Fibroblast of villous mesenchyme (primary cell): ENCODE measurements around the gene GTF2IRD1. TPM values are rescaled to one million over a fixed set of nuclear protein-coding genes. Genes with fewer than 3 reads are reported as not detected.
"Not testable (repeated sequence)": the region's sequence is repeated elsewhere in the genome, so short reads cannot be mapped to it uniquely, and the experiment has no call there.

Experiments
- DNase-seq: peaks from one replicate; pipeline ENCODE4 v3.0.0-alpha.2; 2010; ENCODE audit warnings: low read depth
- H3K4me3 ChIP-seq: 2 replicates; pipeline ENCODE4 v1.5.1; 2011; ENCODE audit warnings: low read depth, mild to moderate bottlenecking, low read length
- total RNA-seq: library from RNA; depleted of rRNA; stranded (reverse); fragments of >200 nt; gene quantifications from 2 replicates; pipeline ENCODE4 v1.2.3, GENCODE V29; 2012
- TF ChIP-seq, protein P1 (sequence below): IDR thresholded peaks from 2 replicates; pipeline ENCODE4 v1.5.1; 2012; ENCODE audit warnings: low read depth, mild to moderate bottlenecking, low read length; ENCODE audit not compliant: insufficient read depth

Gene GTF2IRD1
- total RNA-seq, 1 donor, result 13.4 TPM

DNA sequence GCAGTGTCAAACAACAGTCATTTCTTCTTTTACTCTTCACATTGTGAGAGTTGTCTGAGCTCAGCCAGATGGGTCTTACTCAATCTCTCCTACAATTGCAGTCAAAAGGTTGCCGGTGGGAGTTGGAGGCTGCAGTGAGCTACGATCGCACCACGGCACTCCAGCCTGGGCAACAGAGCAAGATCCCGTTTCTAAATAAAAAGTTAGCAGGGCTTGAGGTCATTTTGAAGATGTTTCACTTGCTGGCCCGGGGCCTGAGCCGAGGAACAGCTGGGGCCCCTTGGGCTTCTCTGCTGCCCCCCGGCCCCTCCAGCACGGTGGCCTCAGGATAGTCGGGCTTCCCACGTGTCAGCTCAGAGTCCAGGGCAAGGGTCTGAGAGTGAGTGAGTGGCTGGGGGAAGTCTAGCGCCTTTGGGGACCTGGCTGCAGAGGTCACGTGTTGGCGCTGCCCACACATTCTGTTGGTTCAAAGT, 40.4 kb downstream of the GTF2IRD1 start:
- no peak overlapping the region for H3K4me3 ChIP-seq
- TF ChIP-seq, protein P1, sequence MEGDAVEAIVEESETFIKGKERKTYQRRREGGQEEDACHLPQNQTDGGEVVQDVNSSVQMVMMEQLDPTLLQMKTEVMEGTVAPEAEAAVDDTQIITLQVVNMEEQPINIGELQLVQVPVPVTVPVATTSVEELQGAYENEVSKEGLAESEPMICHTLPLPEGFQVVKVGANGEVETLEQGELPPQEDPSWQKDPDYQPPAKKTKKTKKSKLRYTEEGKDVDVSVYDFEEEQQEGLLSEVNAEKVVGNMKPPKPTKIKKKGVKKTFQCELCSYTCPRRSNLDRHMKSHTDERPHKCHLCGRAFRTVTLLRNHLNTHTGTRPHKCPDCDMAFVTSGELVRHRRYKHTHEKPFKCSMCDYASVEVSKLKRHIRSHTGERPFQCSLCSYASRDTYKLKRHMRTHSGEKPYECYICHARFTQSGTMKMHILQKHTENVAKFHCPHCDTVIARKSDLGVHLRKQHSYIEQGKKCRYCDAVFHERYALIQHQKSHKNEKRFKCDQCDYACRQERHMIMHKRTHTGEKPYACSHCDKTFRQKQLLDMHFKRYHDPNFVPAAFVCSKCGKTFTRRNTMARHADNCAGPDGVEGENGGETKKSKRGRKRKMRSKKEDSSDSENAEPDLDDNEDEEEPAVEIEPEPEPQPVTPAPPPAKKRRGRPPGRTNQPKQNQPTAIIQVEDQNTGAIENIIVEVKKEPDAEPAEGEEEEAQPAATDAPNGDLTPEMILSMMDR, result no peak
- no peak for DNase-seq

DNA sequence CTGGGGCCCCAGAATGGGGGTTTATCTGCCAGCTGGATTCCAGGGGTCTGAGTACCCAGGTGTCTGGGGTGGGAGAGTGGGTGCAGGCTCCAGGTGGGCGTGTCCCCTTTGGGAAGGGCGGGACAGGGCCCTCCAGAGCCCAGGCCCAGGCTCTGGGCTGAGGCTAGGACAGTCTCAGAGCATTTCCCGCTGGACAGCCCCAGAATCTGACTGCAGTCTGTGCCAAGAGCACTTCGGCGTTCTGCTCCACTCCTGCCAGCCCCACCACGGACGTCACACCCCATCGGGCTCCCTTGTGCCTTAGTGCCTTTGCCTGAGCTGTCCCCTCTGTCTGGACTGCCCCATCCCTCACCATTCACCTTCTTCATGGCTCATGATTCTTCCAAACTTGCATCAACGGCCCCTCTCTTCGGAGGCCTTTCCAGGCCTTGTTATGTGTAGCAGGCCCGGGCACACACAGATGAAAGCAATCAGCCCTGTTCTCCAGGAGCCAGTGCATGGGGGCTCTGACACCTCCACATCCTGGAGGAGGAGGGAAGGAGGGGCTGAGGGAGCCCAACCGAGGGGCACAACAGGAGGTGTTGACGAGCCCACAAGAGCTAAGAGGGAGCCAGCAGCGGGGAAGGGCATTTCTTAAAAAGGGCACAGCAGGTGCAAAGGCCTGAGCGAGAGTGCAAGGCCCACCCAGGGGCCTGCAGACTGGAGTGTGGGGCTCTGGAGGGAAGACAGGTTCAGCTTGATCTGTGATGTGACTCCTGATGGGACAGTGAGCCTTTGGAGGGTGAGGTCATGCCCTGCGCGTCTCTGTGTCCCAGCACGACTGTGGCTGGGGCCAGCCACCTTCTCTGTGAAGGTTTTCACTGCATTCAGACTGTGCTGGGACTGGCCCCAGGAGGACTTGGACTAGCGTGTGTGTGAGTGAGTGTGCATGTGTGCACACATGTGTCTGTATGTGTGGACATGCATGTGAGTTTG, 41.7 kb downstream of the GTF2IRD1 start:
- TF ChIP-seq, protein P1, result no peak
- no peak for DNase-seq

DNA sequence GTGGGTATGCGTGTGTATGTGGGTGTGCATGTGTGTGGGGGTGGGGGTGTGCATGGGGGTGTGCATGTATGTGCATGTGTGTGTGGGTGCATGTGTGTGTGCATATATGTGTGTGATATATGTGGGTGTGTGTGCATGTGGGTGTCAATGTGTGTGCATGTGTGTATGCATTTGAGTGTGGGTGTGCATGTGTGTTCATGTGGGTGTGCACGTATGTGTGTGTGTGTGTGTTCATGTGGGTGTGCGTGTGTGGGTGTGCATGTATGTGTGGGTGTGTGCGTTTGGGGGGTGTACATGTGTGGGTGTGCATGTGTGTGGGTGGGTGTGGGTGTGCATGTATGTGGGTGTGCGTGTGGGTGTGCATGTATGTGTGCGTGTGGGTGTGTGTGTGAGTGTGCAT, 42.6 kb downstream of the GTF2IRD1 start:
- DNase-seq, result no peak
- H3K4me3 ChIP-seq, result no peak overlapping the region
- TF ChIP-seq, protein P1, result no peak

More for the DNA sequence above, 41.7 kb downstream of the GTF2IRD1 start:
- H3K4me3 ChIP-seq, result no peak overlapping the region

DNA sequence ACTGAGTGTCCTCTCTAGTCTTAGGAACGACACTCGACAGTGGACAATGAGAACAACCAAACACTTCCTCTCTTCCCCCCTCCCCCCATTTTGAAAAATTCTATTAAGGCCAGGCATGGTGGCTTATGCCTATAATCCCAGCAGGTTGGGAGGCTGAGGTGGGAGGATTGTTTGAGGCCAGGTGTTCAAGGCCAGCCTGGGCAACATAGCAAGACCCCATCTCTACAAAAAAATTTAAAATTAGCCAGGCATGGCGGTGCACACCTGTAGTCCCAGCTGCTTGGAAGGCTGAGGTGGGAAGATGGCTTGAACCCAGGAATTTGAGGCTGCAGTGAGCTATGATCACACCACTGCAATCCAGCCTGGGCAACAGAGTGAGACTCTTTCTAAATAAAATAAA, 43.1 kb downstream of the GTF2IRD1 start:
- H3K4me3 ChIP-seq, DNase-seq: not testable (repeated sequence)

DNA sequence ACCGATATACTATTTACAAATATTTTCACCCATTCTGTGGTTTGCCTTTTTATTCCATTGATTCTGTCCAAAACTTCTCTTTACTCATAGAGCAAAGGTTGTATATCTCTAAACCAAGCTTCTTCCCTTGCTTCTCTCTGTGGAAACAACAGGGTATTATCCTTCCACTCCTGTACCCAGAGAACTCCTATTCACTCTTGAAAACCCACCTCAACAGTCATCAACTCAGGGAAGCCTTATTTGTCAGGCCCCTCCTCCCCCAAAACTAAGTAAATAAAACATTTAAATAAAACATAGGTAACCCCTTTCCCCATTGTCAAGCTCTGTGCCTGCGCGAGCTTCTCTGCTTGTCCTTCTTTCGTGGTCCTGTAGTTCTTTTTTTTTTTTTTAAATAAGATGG, 44.6 kb downstream of the GTF2IRD1 start:
- DNase-seq, result no peak
- TF ChIP-seq, protein P1, result no peak
- no peak overlapping the region for H3K4me3 ChIP-seq

DNA sequence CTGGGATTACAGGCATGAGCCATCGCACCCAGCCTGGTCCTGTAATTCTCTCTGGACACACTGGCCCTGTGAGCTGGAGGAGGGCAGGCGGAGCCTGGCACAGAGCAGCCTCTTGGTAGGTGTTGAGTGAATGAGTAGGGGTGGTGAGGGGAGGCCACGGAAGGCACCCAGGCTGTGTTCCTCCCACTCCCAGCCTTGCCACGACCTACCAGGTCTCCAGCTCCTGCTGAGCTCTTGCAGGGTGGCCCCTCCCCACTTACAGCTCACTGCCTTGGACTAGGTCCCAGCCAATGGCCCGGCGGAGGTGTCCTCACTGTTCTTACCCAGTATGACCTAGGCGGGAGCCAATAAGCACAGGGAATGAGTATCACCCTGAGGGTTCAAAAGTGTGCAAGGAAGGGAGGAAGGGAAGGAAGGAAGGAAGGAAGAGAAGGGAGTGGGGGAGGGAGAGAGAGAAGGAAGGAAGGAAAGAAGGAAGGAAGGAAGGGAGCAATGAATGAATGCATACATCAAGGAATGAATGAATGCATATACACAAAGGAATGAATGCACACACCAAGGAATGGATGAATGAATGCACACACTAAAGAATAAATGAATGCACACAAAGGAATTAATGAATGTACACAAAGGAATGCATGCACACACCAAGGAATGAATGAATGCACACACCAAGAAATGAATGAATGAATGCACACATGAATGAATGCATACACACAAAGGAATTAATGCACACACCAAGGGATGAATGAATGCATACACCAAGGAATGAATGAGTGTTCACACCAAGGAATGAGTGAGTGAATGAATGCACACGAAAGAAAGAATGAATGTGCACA, 45.5 kb downstream of the GTF2IRD1 start:
- TF ChIP-seq, protein P1, result no peak
- no peak for DNase-seq

More for the DNA sequence above, 45.5 kb downstream of the GTF2IRD1 start:
- no peak overlapping the region for H3K4me3 ChIP-seq
